HCEC 1CT (cell line): ENCODE data around the gene RELN.

Source experiments
- DNase-seq: peaks from one replicate; pipeline ENCODE4 v3.0.0-alpha.2; 2017

RELN gene

DNA sequence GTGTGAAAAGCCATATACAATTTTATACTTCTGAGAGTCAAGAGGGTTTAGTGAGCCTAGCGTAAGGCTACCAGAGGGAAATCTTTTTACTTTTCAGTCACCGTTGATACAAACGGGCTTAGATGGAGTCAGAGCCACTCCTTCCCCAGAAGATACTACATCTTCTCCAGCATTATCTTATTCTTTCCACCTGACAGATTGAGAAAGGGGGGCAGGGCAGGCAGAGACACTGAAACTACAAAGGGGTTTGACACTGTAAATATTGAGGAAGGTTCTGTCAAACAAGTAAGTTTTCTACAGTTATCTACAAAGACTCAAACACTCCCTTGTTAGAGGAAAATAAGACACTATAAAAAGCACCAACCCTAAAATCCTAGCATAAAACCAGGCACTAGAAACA lies 100.0 kb downstream of the RELN start:
- DNase-seq, result no peak

DNA sequence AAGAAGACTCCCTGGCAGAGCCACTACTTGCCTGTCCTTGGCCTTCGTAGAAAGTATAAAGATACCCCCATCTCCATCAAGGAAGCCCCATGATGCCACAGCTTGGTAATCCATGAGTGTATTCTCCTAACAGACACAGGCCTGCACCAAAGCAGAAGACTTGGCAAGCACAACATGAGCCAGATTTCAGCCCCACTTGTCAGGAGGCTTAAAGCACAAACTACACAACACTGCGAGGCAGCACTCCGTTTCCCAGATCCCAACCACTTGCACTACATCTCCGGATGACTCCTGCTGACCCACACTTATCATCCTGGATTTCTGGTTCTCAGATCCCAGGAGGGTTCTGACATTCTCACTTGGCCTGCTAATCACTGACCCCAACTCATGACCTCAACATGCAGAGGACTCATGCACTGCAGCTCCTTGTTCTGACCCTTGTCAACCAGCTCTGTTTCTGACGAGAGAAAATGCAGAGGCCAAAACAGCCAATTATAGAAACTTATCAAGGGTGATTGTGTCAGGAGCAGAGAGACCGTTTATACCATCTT lies 100.8 kb downstream of the RELN start:
- no peak for DNase-seq

DNA sequence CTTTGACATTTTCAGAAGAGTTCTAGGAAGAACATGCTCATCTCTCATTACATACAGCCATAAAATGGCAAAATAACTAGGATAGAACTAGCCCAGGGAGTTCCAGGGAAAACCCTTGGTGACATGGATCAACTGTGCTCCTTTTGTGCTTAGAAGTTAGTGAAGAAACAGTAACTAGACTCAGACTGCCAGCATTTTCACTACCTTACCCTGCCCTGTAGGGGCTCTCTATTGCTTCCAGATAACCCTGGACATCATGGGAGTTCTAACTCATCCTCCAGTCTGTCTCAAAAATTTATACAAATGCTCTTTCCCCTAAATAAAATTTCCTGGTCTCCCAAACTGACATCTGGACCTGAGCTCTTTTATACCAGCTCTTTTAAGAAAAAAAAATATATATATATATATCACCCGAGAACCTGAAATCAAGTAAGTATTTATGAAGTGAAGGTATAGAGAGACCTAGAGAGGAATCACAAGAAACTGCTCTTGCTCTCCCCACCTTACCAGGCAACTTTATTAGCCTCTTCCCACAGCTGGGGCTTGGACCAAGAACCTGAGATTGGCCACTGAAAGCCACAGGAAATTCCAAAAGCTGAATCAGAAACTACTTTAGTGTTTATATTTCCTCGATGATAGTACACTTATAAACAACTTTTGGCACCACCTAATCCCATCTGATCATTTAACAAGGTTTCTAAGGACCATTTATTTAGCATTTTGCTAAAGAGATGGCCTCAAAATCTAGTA lies 101.4 kb downstream of the RELN start:
- peak; percentile 23 for DNase-seq

DNA sequence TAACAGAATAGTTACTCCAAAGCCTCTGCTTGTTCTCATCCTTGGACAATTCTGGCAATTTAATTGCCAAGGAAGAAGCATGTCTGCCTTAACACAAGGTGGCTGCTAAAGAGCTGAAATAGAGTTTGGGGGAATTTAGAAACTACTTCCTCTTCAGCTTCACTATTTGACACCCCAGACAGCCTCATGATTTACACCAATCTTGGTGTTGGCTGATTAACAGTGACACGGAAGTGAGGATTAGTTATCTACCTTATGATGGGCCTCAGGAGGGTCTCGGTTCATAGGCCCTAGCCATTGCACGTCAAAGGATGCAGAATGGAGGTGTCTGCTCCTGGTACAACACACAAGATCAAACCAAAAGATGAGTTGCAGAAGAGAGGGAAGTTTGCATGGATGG lies 102.4 kb downstream of the RELN start:
- no peak for DNase-seq

DNA sequence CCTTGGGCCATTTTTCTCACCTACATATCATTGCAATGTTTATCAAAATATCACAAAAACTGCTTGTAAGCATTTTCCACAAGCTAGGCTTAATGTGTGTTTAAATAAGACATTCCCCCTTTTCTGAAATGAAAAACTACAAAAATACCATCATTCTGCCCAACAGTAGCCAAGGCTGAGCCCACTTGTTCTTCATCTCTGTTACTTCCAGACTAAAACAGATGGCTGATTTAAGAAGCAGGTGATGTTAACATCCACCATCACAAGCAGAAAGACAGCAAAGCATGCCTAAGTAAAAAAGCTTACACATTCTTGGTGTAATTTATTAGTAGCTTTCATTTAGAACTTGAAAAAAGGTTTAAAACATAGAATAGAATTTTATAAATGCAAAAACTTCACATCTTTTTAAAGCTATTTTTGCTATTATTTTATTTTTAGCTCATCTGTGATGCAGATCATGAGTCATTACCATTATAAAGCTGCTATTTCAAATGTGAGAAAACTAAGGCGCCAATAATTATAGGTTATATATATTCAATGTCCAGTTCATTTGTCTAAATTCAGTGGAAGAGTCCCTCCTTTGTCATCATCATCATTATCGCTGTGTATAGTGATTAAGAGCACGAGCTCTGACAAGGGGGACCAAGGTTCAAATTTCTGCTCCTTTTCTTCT lies 109.4 kb downstream of the RELN start:
- no peak for DNase-seq

DNA sequence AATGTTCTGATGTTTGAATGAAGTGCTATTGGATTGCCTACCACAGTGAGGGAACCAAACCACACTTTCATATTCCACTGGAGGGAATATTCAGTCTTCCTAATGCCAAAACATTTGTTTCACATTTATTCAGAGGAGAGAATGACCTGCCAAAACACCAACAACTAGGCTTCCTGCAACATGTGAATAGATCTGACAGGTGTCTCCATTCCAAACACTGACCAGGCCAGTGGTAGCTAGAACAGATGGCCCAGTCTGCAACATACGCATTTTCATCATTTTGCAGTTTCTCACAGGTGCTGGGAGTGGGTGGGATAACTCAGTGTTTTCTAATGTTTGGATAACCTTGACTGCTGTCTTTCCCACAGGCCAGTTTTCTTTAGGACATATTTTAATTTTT lies 110.0 kb downstream of the RELN start:
- DNase-seq, result no peak

DNA sequence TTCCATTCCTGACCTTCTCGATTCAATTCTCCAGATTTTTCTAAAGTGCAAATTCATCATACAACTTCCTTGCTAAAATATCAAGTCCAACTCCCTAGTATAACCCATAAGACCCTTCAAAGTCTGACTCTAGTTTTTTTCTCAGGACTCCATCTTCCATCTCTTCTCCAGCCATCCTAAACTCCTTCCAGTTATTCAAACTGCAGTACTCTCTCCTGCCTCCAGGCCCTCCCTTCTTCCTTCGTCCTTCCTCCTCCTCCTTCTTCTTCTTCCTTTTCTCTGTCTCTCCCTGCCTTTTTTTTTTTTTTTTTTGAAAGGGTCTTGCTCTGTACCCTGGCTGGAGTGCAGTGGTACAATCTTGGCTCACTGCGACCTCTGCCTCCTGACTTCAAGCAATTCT lies 111.9 kb downstream of the RELN start:
- DNase-seq, result no peak

DNA sequence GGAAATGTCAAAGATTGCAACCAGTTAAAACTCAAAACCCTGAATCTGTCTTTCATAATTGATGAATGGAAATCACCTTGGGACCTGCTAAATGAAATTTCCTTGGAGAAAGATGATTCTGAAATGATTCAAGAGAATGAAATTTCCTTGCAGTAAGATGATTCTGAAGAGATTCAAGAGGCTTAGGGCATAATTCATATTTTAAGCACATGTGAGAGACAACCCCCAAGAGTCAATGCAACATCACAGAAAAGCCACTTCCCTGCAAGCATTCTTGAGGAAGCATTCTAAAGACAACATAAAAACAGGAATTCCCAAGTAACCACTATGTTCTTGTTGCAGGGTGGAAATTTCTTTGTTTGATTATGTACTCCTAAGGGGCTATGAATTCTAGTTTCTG lies 113.7 kb downstream of the RELN start:
- DNase-seq, result no peak

DNA sequence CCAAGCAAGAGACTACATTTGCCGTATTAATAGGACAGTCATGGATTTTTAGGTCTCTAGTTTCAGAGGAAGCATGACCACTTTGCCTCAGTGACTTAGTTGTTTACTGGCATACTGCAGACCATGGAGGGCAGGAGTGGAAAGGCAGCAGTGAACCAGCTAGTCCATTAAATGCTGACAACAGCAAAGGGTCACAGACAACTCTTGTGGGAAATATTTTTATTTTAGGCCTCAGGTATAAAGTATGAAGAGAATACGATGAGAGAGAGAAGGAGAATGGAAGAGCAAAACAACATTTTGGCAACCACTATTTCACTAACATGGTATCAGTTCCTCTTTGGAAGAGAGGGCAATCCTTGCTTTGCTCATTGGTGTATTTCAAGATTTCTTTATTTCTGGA lies 118.0 kb downstream of the RELN start:
- DNase-seq, result no peak

DNA sequence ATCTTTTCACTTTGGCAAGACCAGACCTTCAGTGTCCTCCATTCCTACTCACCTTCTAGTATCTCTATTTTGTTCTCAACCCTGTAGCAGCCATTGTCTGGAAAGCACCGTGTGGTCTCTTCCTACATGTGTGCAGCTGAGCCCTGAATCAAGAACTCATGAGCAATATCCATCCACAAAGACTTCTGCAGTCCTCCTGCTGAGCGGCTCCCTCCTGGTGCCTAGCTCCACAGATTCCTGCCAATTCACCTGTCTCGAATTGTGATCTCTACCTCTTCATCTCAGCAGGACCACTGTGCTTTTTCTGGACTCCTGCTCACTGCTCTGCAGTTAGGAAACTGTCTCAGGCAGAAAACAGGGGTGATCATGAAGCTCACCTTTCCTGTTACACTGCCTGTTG lies 118.8 kb downstream of the RELN start:
- no peak for DNase-seq

DNA sequence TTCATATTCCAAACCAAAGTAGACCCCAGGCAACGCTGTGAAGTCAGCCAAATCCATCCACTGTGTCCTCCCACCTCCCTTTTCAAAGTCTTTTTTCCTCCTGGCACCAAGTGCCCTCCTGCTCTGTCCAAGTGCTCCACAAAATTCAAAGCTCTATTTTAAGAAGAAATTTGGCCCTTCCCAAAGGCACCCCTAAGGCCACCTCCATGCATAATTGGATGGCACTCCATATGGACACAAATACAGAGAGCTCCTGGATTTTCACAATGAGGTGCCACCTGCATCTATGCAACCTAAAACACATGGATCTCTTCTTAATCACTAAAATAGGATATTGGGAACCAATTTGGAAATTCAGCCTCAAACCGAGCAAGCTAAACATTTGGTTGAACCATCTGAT lies 121.6 kb downstream of the RELN start:
- DNase-seq, result no peak

DNA sequence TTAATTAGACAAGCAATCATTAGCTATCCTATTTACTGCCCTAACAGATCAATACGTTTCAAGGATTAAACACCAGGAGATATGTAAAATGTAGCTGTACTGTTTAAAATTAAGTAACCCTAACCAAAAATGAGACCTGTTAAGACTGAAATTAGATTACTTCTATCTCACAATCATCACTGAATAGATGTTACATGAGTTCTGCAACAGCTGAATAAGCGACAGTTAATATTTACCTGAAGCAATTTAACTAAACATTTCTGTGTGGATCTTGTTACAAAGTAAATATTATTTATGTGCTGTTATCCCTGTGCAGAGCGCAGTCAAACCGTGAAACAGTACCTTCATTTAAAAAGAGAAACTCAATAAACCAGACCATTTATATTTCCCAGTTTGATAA lies 122.5 kb downstream of the RELN start:
- no peak for DNase-seq

DNA sequence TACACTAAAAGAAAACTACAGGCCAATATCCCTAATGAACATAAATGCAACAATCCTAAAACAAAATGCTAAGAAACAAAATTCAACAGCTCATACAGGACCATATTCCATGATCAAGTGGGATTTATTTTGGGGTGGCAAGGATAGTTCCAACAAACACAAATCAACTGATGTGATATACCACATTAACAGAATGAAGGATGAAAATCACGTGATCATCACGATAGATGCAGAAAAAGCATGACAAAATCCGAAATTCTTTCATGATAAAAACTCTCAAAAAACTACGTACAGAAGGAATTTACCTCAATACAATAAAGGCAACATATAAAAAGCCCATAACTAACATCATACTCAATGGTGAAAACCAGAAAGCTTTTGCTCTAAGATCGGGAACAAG lies 124.0 kb downstream of the RELN start:
- DNase-seq, result no peak

DNA sequence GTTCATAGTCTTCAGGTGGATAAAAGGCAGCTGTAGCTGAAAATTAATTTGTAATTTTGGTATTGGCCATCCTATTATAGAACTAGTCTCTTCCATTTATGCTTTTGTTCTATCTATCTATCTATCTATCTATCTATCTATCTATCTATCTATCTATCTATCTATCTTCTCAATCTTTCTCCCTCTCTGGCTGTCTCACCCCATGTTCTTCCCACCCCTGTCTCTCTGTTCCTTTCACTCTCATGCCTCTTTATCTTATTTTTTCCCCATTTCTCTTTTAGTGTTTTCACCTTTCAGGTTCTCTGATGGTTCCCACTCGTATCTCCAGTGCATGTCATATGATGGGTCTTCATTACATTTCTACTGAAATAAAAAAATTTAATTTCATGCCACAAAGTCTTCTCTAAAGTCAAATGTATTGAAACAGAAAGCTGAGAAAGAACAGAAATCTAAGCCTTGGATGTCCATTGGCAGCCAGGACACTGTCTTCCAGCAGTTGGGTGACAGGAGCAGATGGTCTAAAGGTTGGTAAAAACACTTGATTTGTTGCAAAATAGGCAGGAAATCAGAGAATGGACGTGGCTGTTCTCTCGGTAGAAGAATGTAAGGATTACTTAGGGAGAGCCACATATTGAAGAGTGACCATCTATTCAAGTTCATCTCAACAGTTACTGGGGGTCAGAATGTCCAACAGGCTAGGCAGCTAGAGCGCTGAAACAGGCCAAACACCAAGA lies 127.0 kb downstream of the RELN start:
- no peak for DNase-seq

DNA sequence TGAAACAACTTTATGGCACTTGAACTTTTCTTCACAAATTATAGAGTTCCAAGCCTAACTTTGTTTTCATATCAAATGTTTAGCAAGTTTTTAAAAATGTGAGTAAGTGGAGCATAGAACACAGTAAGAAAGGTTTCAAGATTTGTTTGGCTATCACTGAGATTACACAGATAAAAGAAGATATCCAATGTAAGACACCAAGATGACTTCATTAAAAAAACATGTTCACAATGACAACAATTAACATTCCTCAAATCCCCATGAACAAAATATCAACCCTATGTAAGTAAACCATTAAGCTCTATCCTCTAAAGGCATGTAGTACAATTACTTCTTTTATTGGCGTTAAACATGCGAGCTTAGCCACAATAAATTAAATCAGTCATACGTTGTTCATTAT lies 129.7 kb downstream of the RELN start:
- no peak for DNase-seq

DNA sequence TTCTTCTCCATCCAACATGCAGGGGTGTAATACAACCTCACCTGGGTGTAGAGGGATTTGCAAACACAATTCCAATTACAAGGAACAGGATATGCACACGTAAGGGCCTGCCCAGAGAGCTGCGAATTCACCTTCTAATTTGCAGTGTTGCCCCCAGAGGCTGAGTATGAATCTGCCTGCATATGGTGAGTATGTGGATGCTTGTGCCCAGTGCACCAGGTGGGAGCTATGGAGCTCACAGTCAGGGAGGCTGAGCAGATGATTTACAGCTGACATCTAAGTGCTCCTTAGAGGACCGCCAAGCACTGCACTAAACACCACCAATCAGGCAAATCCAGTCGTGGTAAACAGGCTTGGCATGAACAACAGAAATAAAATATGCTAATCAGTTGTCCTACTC lies 132.0 kb downstream of the RELN start:
- no peak for DNase-seq

DNA sequence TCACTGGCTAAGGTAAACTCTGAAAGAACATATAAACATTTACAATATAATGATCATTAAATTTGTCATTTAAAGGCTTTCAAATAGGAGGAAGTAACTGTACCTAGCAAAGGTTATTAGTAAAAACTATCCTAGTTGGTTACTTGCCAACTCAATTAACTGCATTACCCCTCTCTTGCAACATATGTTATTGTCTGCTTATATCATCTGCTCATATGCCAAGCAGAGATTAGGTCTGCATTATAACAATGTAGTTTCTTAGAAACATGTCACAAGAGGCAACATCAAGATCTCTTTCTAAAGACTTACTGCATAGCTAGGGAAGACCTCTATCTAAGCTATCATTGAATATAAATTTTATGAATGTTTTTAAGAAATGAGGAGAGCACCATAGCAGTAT lies 132.5 kb downstream of the RELN start:
- no peak for DNase-seq

DNA sequence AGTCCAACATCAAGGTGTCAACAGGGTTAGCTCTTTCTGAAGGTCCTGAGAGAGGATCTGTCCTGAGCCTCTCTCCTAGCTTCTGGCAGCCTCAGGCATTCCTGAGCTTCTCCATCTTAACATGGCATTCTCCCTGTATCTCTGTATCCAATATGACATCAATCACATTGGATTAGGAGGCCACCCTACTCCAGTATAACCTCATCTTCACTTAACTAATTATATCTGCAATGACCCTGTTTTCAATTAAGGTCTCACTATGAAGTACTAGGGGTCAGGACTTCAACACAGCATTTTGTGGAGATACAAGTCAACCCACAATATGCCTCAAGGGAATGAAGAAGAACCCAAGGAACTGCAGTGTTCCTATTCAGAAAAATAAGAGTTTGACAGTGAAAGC lies 133.8 kb downstream of the RELN start:
- DNase-seq, result no peak

DNA sequence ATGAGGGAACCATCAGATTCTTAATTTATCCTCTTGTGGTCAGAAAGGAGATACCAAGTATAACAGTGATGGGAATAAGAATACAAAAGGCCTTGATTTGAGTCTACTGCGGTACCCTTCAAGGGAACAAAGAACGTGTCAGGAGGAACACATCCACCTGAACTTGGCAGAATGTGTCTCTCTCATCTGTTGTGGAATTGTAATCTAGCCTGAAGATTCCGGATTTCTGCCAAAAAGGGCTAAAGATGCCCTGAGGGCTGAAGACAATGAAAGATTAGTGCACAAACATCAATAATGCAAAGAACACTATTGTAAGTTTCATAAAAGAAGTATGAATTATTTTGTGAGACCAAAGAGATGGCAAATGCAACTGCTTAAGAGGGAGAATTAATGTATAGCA lies 134.8 kb downstream of the RELN start:
- no peak for DNase-seq

DNA sequence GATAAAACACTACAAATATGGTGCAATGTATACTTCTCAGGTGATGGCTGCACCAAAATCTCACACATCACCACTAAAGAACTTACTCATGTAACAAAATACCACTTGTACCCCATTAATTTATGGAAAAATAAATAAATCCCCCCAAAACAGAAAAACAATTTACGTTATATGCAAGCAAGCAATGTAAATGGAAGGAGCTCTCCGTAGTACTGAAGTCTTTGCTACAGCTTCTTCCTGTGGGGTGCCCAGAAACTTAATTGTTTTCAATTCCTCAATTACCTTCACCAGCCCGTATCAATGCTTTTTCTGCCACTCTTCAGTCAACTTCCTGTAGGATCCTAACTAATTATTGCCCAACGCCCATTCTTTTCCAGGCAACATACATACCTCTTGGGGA lies 138.1 kb downstream of the RELN start:
- DNase-seq, result no peak

DNA sequence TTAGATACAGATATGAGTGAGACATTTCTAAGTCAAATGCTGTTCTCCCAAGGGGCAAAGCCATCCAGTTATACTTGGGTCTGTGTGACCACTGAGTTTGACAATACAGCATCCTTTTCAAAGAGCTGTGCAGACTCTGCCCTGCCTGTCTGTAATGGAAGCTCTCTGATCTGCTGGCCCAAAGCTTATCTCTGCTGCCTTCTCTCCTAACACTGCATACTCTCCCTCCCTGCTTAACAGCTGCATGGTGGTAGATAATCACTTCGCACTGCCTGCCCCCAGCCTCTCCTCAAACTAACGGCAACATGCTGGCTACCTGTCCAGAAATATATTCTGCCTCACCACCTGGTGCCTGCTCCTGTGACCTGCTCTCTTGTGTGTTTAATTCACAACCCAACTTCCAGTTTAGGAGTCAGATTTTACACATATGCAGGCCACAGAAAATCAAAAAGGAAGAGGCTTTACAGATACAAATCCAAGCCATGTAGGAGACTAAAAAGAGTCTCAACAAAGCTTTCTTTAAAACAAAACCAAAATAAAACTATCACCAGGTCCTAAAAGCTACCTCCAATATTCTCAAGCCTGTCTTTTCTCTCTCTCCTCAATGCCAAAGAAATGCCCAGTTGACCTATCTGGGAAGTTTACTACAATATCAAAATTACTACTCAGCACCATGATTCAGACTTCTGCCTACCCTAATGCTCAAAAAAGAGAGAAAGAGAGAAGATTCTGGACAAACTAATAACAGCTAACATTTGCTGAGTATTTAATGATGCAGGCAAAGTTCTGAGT lies 145.6 kb downstream of the RELN start:
- DNase-seq, result no peak

DNA sequence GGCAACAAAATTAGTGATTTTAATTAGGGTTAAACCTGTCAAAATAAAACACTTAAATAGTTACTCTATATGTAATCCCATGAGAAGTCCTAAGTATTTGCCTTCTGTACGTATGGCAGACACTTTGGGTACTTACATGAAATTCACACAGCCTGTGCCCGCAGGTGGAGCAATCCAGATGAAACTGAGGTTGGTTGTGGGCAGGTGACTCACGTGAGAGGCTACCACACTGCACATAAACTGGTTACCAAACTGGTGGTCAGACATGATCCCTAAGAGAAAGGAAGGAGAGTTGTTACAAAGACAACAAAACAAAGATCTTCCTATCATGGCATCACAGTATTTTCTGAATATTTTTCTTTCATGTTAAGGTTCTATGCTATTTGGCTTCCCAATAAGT lies 156.1 kb downstream of the RELN start:
- no peak for DNase-seq

DNA sequence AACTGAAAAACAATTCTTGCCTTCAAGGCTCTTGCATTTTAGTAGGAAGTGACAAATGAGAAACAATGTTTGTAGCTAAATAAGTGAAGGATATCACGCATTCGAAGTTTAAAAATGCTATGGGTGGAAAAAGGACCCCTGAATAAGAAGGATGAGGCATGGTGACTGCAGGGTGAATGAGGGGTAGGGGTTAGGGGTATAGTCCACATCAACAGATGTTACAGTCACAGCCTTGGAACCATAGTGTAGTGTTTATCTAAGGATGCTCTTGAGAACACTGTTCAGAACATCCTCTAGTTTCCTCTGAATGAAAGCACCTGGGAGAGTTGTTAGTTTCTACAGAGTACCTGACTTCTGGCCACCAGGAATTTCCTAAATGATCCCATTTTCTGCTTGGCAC lies 157.0 kb downstream of the RELN start:
- no peak for DNase-seq
